Astrocyte (in vitro differentiated cells and primary cell): ENCODE results near the gene ST8SIA6. TPM values are rescaled to one million over a fixed set of nuclear protein-coding genes. Genes with fewer than 3 reads are reported as not detected.

Source experiments
- DNase-seq: peaks from one replicate; pipeline ENCODE4 v3.0.0-alpha.2; 2010; ENCODE audit warnings: low read depth
- FAIRE-seq: peaks from 2 replicates; lab custom pipeline; 2011; peaks lifted over from hg19 to GRCh38; lab: Jason Lieb, UNC
- H2AFZ ChIP-seq: 2 replicates; pipeline ENCODE4 v1.6.0; 2012; ENCODE audit warnings: low read depth, low read length, inconsistent platforms
- H3K27ac ChIP-seq: 2 replicates; pipeline ENCODE4 v1.5.1; 2011; ENCODE audit warnings: low read depth, low read length, inconsistent platforms
- H3K27me3 ChIP-seq: 2 replicates; pipeline ENCODE4 v1.6.0; 2011; ENCODE audit warnings: low read length, inconsistent platforms; ENCODE audit not compliant: insufficient read depth
- H3K36me3 ChIP-seq: 2 replicates; pipeline ENCODE4 v1.5.1; 2011; ENCODE audit warnings: low read length, inconsistent platforms; ENCODE audit not compliant: insufficient read depth
- H3K4me1 ChIP-seq: 2 replicates; pipeline ENCODE4 v1.5.1; 2011; ENCODE audit warnings: low read length, inconsistent platforms; ENCODE audit not compliant: insufficient read depth
- H3K4me2 ChIP-seq: 2 replicates; pipeline ENCODE4 v1.6.0; 2012; ENCODE audit warnings: low read length, inconsistent platforms
- H3K4me3 ChIP-seq: 2 replicates; pipeline ENCODE4 v1.5.1; 2011; ENCODE audit warnings: low read depth, mild to moderate bottlenecking, low read length, inconsistent platforms; ENCODE audit not compliant: insufficient read depth
- H3K79me2 ChIP-seq: 2 replicates; pipeline ENCODE4 v1.6.0; 2012; ENCODE audit warnings: mild to moderate bottlenecking, low read length, inconsistent platforms; ENCODE audit not compliant: insufficient read depth
- H3K9ac ChIP-seq: 2 replicates; pipeline ENCODE4 v1.6.0; 2012; ENCODE audit warnings: mild to moderate bottlenecking, low read length, inconsistent platforms
- H3K9me3 ChIP-seq: 2 replicates; pipeline ENCODE4 v1.5.1; 2012; ENCODE audit warnings: low read depth, mild to moderate bottlenecking, low read length, inconsistent platforms; ENCODE audit not compliant: insufficient read depth
- H4K20me1 ChIP-seq: 2 replicates; pipeline ENCODE4 v1.6.0; 2012; ENCODE audit warnings: low read length, inconsistent platforms; ENCODE audit not compliant: insufficient read depth
- H3K27ac Mint-ChIP-seq: one replicate; pipeline ENCODE4 v1.8.0; 2021; ENCODE audit warnings: mild to moderate bottlenecking, mixed read lengths; ENCODE audit not compliant: unreplicated experiment
- H3K27me3 Mint-ChIP-seq: one replicate; pipeline ENCODE4 v1.8.0; 2021; ENCODE audit warnings: low read depth, mixed read lengths; ENCODE audit not compliant: unreplicated experiment
- H3K36me3 Mint-ChIP-seq: one replicate; pipeline ENCODE4 v1.8.0; 2021; ENCODE audit warnings: low read depth, mixed read lengths; ENCODE audit not compliant: unreplicated experiment
- H3K4me1 Mint-ChIP-seq: one replicate; pipeline ENCODE4 v1.8.0; 2021; ENCODE audit warnings: low read depth, mixed read lengths; ENCODE audit not compliant: unreplicated experiment
- H3K4me3 Mint-ChIP-seq: one replicate; pipeline ENCODE4 v1.8.0; 2021; ENCODE audit warnings: mild to moderate bottlenecking, moderate library complexity, mixed read lengths; ENCODE audit not compliant: unreplicated experiment
- H3K9me3 Mint-ChIP-seq: one replicate; pipeline ENCODE4 v1.8.0; 2021; ENCODE audit warnings: mild to moderate bottlenecking, mixed read lengths; ENCODE audit not compliant: unreplicated experiment
- EZH2 ChIP-seq: IDR thresholded peaks from 2 replicates; pipeline ENCODE4 v1.6.1; 2012; ENCODE audit warnings: mild to moderate bottlenecking, low read length, inconsistent platforms; ENCODE audit not compliant: insufficient read depth
- total RNA-seq: library from RNA; stranded (reverse); gene quantifications from 2 replicates; pipeline ENCODE4 v1.2.1, GENCODE V29; 2021
- TF ChIP-seq, protein P1 (sequence below): IDR thresholded peaks from 2 replicates; pipeline ENCODE4 v1.5.1; 2011; ENCODE audit warnings: low read depth, mild to moderate bottlenecking, inconsistent platforms, low read length, moderate library complexity; ENCODE audit not compliant: insufficient read depth

Gene ST8SIA6
- total RNA-seq, 1 donor from 2014 or later: not detected

DNA sequence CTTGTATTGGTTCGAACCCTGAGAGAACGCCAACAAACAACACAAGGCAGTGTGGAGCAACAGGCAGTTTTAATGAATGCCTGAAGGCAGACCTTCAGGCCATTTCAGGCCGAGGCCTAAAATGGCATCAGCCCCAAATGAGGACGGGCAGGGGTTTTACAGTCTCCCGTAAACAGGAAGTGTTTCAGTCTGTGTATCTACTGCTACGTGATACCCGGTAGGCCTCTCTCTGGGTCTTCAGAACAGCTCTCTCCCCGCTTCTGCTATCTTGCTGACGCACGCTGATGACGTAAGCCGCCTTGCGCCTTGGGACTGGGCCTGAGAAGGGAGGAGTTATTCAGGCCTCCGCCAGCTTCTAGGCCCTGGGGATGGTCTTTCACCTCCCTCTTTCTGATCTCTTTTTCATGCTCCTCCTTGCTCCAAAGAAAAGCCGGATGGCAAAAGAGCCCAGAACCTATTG lies 67.7 kb downstream of the ST8SIA6 start:
- Histone ChIP-seq H3K4me2 (no peak overlapping the region), H3K9ac (no peak overlapping the region), H3K9me3 (no peaks in the 10 kb centered on the region), H3K36me3 (no peaks in the 10 kb centered on the region), H2AFZ (no peak overlapping the region), H3K79me2 (no peaks in the 10 kb centered on the region), H3K27me3 (no peaks in the 10 kb centered on the region), H4K20me1 (no peaks in the 10 kb centered on the region), H3K4me1 (no peaks in the 10 kb centered on the region), H3K4me3 (no peak overlapping the region), H3K27ac (no peak overlapping the region)
- no peak for TF ChIP-seq EZH2
- TF ChIP-seq, protein P1, sequence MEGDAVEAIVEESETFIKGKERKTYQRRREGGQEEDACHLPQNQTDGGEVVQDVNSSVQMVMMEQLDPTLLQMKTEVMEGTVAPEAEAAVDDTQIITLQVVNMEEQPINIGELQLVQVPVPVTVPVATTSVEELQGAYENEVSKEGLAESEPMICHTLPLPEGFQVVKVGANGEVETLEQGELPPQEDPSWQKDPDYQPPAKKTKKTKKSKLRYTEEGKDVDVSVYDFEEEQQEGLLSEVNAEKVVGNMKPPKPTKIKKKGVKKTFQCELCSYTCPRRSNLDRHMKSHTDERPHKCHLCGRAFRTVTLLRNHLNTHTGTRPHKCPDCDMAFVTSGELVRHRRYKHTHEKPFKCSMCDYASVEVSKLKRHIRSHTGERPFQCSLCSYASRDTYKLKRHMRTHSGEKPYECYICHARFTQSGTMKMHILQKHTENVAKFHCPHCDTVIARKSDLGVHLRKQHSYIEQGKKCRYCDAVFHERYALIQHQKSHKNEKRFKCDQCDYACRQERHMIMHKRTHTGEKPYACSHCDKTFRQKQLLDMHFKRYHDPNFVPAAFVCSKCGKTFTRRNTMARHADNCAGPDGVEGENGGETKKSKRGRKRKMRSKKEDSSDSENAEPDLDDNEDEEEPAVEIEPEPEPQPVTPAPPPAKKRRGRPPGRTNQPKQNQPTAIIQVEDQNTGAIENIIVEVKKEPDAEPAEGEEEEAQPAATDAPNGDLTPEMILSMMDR: no peak
- no peaks in the 10 kb centered on the region for H3K9me3 Mint-ChIP-seq
- no peak overlapping the region for H3K4me3 Mint-ChIP-seq
- FAIRE-seq: no peak
- H3K4me1 Mint-ChIP-seq: no peaks in the 10 kb centered on the region
- no peak overlapping the region for H3K27ac Mint-ChIP-seq
- no peaks in the 10 kb centered on the region for H3K36me3 Mint-ChIP-seq
- H3K27me3 Mint-ChIP-seq: peaks cover 3% of the 10 kb centered on the region
- DNase-seq: no peak

DNA sequence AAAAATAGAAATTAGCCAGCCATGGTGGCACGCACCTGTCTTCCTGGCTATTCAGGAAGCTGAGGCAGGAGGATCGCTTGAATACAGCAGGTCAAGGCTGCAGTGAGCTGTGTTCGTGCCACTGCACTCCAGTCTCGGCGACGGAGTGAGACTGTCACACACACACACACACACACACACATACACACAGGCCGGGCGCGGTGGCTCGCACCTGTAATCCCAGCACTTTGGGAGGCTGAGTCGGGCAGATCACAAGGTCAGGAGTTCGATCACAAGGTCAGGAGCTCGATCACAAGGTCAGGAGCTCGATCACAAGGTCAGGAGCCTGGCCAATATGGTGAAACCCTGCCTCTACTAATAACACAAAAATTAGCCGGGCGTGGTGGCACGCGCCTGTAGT lies 68.4 kb downstream of the ST8SIA6 start:
- no peaks in the 10 kb centered on the region for H3K4me1 Mint-ChIP-seq
- no peak for FAIRE-seq
- no peaks in the 10 kb centered on the region for H3K36me3 Mint-ChIP-seq
- TF ChIP-seq, protein P1: no peak
- no peak for TF ChIP-seq EZH2
- Histone ChIP-seq H3K27ac (no peak overlapping the region), H3K4me3 (no peak overlapping the region), H3K36me3 (no peaks in the 10 kb centered on the region), H3K4me2 (no peak overlapping the region), H4K20me1 (no peaks in the 10 kb centered on the region), H2AFZ (no peak overlapping the region), H3K4me1 (no peaks in the 10 kb centered on the region), H3K9ac (no peak overlapping the region), H3K27me3 (no peaks in the 10 kb centered on the region), H3K79me2 (no peaks in the 10 kb centered on the region), H3K9me3 (no peaks in the 10 kb centered on the region)
- no peak overlapping the region for H3K27ac Mint-ChIP-seq
- DNase-seq: no peak
- H3K4me3 Mint-ChIP-seq: no peak overlapping the region
- no peaks in the 10 kb centered on the region for H3K9me3 Mint-ChIP-seq
- peaks cover 3% of the 10 kb centered on the region for H3K27me3 Mint-ChIP-seq

DNA sequence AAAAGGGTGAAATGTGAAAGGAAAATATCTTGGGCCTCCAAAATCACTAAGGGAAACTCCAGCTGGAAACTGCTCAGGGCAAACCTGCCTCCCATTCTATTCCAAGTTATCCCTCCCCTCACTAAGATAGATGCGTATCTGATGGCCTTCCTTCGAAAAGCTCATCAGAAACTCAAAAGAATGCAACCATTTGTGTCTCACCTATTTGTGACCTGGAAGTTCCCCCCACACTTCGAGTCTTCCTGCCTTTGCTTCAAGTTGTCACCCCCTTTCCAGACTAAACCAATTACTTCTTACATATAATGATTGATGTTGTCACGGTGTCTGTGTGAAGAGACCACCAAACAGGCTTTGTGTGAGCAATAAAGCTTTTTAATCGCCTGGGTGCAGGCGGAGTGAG lies 69.3 kb downstream of the ST8SIA6 start:
- H3K27me3 Mint-ChIP-seq: peaks cover 3% of the 10 kb centered on the region
- H2AFZ ChIP-seq: no peak overlapping the region
- no peak overlapping the region for H3K4me3 ChIP-seq
- H4K20me1 ChIP-seq: no peaks in the 10 kb centered on the region
- no peaks in the 10 kb centered on the region for H3K36me3 ChIP-seq
- no peak overlapping the region for H3K27ac ChIP-seq
- no peak overlapping the region for H3K4me3 Mint-ChIP-seq
- no peak overlapping the region for H3K9ac ChIP-seq
- no peak for TF ChIP-seq EZH2
- TF ChIP-seq, protein P1: no peak
- DNase-seq: no peak
- no peaks in the 10 kb centered on the region for H3K27me3 ChIP-seq
- H3K4me1 ChIP-seq: no peaks in the 10 kb centered on the region
- no peaks in the 10 kb centered on the region for H3K36me3 Mint-ChIP-seq
- no peaks in the 10 kb centered on the region for H3K79me2 ChIP-seq
- H3K9me3 ChIP-seq: no peaks in the 10 kb centered on the region
- no peak overlapping the region for H3K27ac Mint-ChIP-seq
- FAIRE-seq: no peak
- no peaks in the 10 kb centered on the region for H3K4me1 Mint-ChIP-seq
- H3K4me2 ChIP-seq: no peak overlapping the region
- no peaks in the 10 kb centered on the region for H3K9me3 Mint-ChIP-seq
